IPS-20b (cell line): ENCODE results near the gene TPP1.

Source experiments
- H3K27ac ChIP-seq: one replicate; pipeline ENCODE4 v1.5.1; 2013; ENCODE audit warnings: low read length
- H3K27me3 ChIP-seq: 2 replicates; pipeline ENCODE4 v1.6.1; 2013; ENCODE audit warnings: mild to moderate bottlenecking, low read length, inconsistent platforms; ENCODE audit not compliant: insufficient read depth
- H3K36me3 ChIP-seq: 2 replicates; pipeline ENCODE4 v1.6.1; 2013; ENCODE audit warnings: low read depth, mild to moderate bottlenecking, inconsistent platforms, low read length, moderate library complexity; ENCODE audit not compliant: insufficient read depth
- H3K4me1 ChIP-seq: 2 replicates; pipeline ENCODE4 v1.6.1; 2013; ENCODE audit warnings: mild to moderate bottlenecking, control low read depth, inconsistent platforms, low read length, moderate library complexity; ENCODE audit not compliant: insufficient read depth
- H3K4me3 ChIP-seq: 2 replicates; pipeline ENCODE4 v1.5.1; 2013; ENCODE audit warnings: mild to moderate bottlenecking, low read length, inconsistent platforms
- H3K9ac ChIP-seq: 2 replicates; pipeline ENCODE4 v1.6.1; 2013; ENCODE audit warnings: low read depth, mild to moderate bottlenecking, inconsistent platforms, low read length, moderate library complexity
- H3K9me3 ChIP-seq: 2 replicates; pipeline ENCODE4 v1.6.1; 2013; ENCODE audit warnings: mild to moderate bottlenecking, low read depth, low read length, inconsistent platforms; ENCODE audit not compliant: insufficient read depth

TPP1 gene

GRCh38 chr11:6655790-6656583 is 36.8 kb upstream of the TPP1 start, which contains the start of gene DCHS1:
Gene DCHS1 (minus strand): TSS chr11:6655809. CDS start chr11:6641613, 14,196 bp downstream.
- H3K27ac ChIP-seq, result no peak within 1 kb of the TSS
- H3K9me3 ChIP-seq, result no peaks in the 10 kb centered on the region
- peaks cover 11% of the 10 kb centered on the region; the same call in 1 of the 2 replicates for H3K4me1 ChIP-seq
- peaks cover 39% of the 10 kb centered on the region for H3K27me3 ChIP-seq
- no peaks in the 10 kb centered on the region for H3K36me3 ChIP-seq
- peak within 1 kb of the TSS; percentile 85 for H3K4me3 ChIP-seq
- peak within 1 kb of the TSS; percentile 68 for H3K9ac ChIP-seq

GRCh38 chr11:6655020-6655789 is 36.0 kb upstream of the TPP1 start:
- Histone ChIP-seq H3K36me3 (no peaks in the 10 kb centered on the region), H3K27me3 (peaks cover 39% of the 10 kb centered on the region), H3K9ac (peak overlapping the region; percentile 54), H3K4me3 (peak overlapping the region; percentile 76), H3K9me3 (no peaks in the 10 kb centered on the region), H3K4me1 (peaks cover 11% of the 10 kb centered on the region; the same call in 1 of the 2 replicates), H3K27ac (no peak overlapping the region)

GRCh38 chr11:6654281-6655019 is 35.2 kb upstream of the TPP1 start:
- peak overlapping the region; percentile 76 for H3K4me3 ChIP-seq

GRCh38 chr11:6653656-6654055 is 34.4 kb upstream of the TPP1 start:
- Histone ChIP-seq H3K4me3 (no peak overlapping the region), H3K27ac (no peak overlapping the region), H3K4me1 (peaks cover 11% of the 10 kb centered on the region; the same call in 1 of the 2 replicates), H3K27me3 (peaks cover 39% of the 10 kb centered on the region), H3K9me3 (no peaks in the 10 kb centered on the region), H3K9ac (no peak overlapping the region), H3K36me3 (no peaks in the 10 kb centered on the region)

More at GRCh38 chr11:6654281-6655019, 35.2 kb upstream of the TPP1 start:
- Histone ChIP-seq H3K9ac (peak overlapping the region; percentile 54), H3K9me3 (no peaks in the 10 kb centered on the region), H3K4me1 (peaks cover 11% of the 10 kb centered on the region; the same call in 1 of the 2 replicates), H3K27me3 (peaks cover 39% of the 10 kb centered on the region), H3K27ac (no peak overlapping the region), H3K36me3 (no peaks in the 10 kb centered on the region)

- peaks cover 11% of the 10 kb centered on the region; the same call in 1 of the 2 replicates for H3K4me1 ChIP-seq
- H3K9me3 ChIP-seq, result no peaks in the 10 kb centered on the region
- no peak overlapping the region for H3K4me3 ChIP-seq
- H3K27me3 ChIP-seq, result peaks cover 39% of the 10 kb centered on the region
- H3K36me3 ChIP-seq, result no peaks in the 10 kb centered on the region
- H3K9ac ChIP-seq, result no peak overlapping the region
- H3K27ac ChIP-seq, result no peak overlapping the region
Observed at GRCh38 chr11:6653097-6653496, 33.9 kb upstream of the TPP1 start.

GRCh38 chr11:6652182-6652581 is 33.0 kb upstream of the TPP1 start:
- peaks cover 11% of the 10 kb centered on the region; the same call in 1 of the 2 replicates for H3K4me1 ChIP-seq
- H3K9ac ChIP-seq, result no peak overlapping the region
- no peak overlapping the region for H3K27ac ChIP-seq
- no peaks in the 10 kb centered on the region for H3K9me3 ChIP-seq
- peaks cover 30% of the 10 kb centered on the region for H3K27me3 ChIP-seq
- no peaks in the 10 kb centered on the region for H3K36me3 ChIP-seq
- no peak overlapping the region for H3K4me3 ChIP-seq

- H3K9ac ChIP-seq, result no peak overlapping the region
- H3K4me1 ChIP-seq, result no peaks in the 10 kb centered on the region
- H3K36me3 ChIP-seq, result no peaks in the 10 kb centered on the region
- H3K4me3 ChIP-seq, result no peak overlapping the region
- peaks cover 18% of the 10 kb centered on the region for H3K27me3 ChIP-seq
- H3K9me3 ChIP-seq, result no peaks in the 10 kb centered on the region
- H3K27ac ChIP-seq, result no peak overlapping the region
Observed at GRCh38 chr11:6650980-6651379, 31.8 kb upstream of the TPP1 start.

- Histone ChIP-seq H3K9me3 (no peaks in the 10 kb centered on the region), H3K36me3 (no peaks in the 10 kb centered on the region), H3K27me3 (peaks cover 16% of the 10 kb centered on the region), H3K4me3 (no peak overlapping the region), H3K27ac (no peak overlapping the region), H3K4me1 (no peaks in the 10 kb centered on the region), H3K9ac (no peak overlapping the region)
Observed at GRCh38 chr11:6650104-6650503, 30.9 kb upstream of the TPP1 start.

- Histone ChIP-seq H3K27me3 (0 out of 2 replicates have a peak, but pooled peaks cover 3% of the 10 kb centered on the region), H3K9ac (no peak overlapping the region), H3K27ac (no peak overlapping the region), H3K4me3 (no peak overlapping the region), H3K9me3 (no peaks in the 10 kb centered on the region), H3K4me1 (no peaks in the 10 kb centered on the region), H3K36me3 (no peaks in the 10 kb centered on the region)
Observed at GRCh38 chr11:6648501-6648900, 29.3 kb upstream of the TPP1 start.

- H3K27me3 ChIP-seq, result 0 out of 2 replicates have a peak, but pooled peaks cover 3% of the 10 kb centered on the region
Observed at GRCh38 chr11:6647836-6648235, 28.6 kb upstream of the TPP1 start.

GRCh38 chr11:6646918-6647679 is 27.9 kb upstream of the TPP1 start:
- Histone ChIP-seq H3K27me3 (no peaks in the 10 kb centered on the region), H3K27ac (no peak overlapping the region), H3K9ac (no peak overlapping the region)

More at GRCh38 chr11:6647836-6648235, 28.6 kb upstream of the TPP1 start:
- Histone ChIP-seq H3K27ac (no peak overlapping the region), H3K36me3 (no peaks in the 10 kb centered on the region), H3K9me3 (no peaks in the 10 kb centered on the region), H3K9ac (no peak overlapping the region), H3K4me3 (no peak overlapping the region), H3K4me1 (no peaks in the 10 kb centered on the region)

More at GRCh38 chr11:6646918-6647679, 27.9 kb upstream of the TPP1 start:
- Histone ChIP-seq H3K4me1 (no peaks in the 10 kb centered on the region), H3K36me3 (no peaks in the 10 kb centered on the region), H3K9me3 (no peaks in the 10 kb centered on the region), H3K4me3 (no peak overlapping the region)
